PC-3 (cell line): ENCODE measurements around the gene CORO2B.

Experiments
- EZH2 ChIP-seq: fragments of 300-600 bp; sonication (generic); IDR thresholded peaks from one replicate; pipeline ENCODE4 v1.6.1; 2017; ENCODE audit warnings: antibody characterized with exemption, mild to moderate bottlenecking, low read length; ENCODE audit not compliant: unreplicated experiment
- EZH2phosphoT487 ChIP-seq: fragments of 300-600 bp; sonication (generic); IDR thresholded peaks from 2 replicates; pipeline ENCODE4 v1.6.1; 2018; ENCODE audit warnings: mild to moderate bottlenecking, antibody characterized with exemption, low read length, borderline replicate concordance
- TF ChIP-seq, protein P1 (sequence below): fragments of 300-600 bp; sonication (generic); conservative IDR thresholded peaks from 2 replicates; pipeline ENCODE4 v1.5.1; 2017; ENCODE audit warnings: antibody characterized with exemption, low read depth, mild to moderate bottlenecking, low read length

DNA sequence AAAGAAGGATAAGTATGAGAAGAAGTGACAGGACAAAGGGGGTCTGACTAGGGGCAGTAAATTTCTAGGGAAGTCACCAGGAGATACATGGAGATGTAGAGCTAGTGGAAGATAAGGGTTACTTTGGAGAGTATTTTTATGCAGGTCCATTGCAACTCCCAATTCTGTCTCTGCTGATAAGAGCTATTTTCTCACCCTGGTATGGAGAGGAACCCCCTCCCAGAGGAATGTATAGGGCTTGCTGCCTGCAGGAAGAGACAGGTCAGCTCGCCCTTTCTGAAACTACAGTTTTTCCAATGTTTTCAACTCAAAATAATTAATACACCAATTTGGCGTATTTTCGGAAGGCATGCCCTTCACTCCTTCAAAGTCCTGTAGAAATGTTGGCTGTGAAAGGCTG lies 11.4 kb upstream of the CORO2B start:
- TF ChIP-seq, protein P1, sequence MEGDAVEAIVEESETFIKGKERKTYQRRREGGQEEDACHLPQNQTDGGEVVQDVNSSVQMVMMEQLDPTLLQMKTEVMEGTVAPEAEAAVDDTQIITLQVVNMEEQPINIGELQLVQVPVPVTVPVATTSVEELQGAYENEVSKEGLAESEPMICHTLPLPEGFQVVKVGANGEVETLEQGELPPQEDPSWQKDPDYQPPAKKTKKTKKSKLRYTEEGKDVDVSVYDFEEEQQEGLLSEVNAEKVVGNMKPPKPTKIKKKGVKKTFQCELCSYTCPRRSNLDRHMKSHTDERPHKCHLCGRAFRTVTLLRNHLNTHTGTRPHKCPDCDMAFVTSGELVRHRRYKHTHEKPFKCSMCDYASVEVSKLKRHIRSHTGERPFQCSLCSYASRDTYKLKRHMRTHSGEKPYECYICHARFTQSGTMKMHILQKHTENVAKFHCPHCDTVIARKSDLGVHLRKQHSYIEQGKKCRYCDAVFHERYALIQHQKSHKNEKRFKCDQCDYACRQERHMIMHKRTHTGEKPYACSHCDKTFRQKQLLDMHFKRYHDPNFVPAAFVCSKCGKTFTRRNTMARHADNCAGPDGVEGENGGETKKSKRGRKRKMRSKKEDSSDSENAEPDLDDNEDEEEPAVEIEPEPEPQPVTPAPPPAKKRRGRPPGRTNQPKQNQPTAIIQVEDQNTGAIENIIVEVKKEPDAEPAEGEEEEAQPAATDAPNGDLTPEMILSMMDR: no peak
- TF ChIP-seq EZH2phosphoT487 (no peak), EZH2 (no peak)
